ENCODE data around the gene SSPN.

DNA sequence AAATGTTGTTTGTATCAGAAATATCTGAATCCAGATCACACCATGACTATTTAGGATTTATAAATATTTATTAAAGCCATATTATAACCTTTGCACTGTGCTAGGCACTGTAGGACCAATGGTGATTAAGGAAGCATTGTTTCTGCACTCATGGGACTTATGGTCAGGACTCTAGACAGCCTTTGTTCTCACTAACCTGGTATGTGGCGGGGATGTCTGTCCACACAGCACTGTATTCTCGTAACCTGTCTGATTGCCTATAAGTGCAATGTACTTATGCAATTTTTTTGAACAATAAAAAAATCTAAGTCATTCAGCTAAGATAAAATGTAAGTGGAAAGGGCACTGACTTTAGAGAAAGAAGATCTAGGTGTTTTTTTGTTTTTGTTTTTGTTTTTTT is 6.7 kb upstream of the SSPN start:
- TF ChIP-seq, protein P1, sequence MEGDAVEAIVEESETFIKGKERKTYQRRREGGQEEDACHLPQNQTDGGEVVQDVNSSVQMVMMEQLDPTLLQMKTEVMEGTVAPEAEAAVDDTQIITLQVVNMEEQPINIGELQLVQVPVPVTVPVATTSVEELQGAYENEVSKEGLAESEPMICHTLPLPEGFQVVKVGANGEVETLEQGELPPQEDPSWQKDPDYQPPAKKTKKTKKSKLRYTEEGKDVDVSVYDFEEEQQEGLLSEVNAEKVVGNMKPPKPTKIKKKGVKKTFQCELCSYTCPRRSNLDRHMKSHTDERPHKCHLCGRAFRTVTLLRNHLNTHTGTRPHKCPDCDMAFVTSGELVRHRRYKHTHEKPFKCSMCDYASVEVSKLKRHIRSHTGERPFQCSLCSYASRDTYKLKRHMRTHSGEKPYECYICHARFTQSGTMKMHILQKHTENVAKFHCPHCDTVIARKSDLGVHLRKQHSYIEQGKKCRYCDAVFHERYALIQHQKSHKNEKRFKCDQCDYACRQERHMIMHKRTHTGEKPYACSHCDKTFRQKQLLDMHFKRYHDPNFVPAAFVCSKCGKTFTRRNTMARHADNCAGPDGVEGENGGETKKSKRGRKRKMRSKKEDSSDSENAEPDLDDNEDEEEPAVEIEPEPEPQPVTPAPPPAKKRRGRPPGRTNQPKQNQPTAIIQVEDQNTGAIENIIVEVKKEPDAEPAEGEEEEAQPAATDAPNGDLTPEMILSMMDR (IDR thresholded peaks at IDR 0.05) = no peak
- TF ChIP-seq POLR2A (IDR thresholded peaks at IDR 0.05) (no peak), EP300 (IDR thresholded peaks at IDR 0.05) (no peak)
